GM19239 (cell line): Measurements from ENCODE around the gene ROPN1L.

ENCODE experiments used
- DNase-seq: peaks from one replicate; pipeline ENCODE4 v3.0.0; 2011; ENCODE audit warnings: low spot score; ENCODE audit not compliant: insufficient read length
- FAIRE-seq: peaks from 2 replicates; lab custom pipeline; 2011; peaks lifted over from hg19 to GRCh38; lab: Jason Lieb, UNC

Gene ROPN1L

GRCh38 chr5:10474521-10475075 lies 32.9 kb downstream of the ROPN1L start:
- DNase-seq (no peak), FAIRE-seq (no peak)

GRCh38 chr5:10475931-10476676 lies 34.4 kb downstream of the ROPN1L start:
- FAIRE-seq, result no peak
- no peak for DNase-seq

- FAIRE-seq, result no peak
These were observed 35.2 kb downstream of the ROPN1L start for GRCh38 chr5:10476878-10477277.

GRCh38 chr5:10477943-10478342 lies 36.3 kb downstream of the ROPN1L start:
- DNase-seq (no peak), FAIRE-seq (no peak)

More at GRCh38 chr5:10476878-10477277, 35.2 kb downstream of the ROPN1L start:
- DNase-seq, result no peak

- no peak for FAIRE-seq
- DNase-seq, result no peak
These were observed 36.8 kb downstream of the ROPN1L start for GRCh38 chr5:10478436-10478835.

GRCh38 chr5:10479154-10479721 lies 37.6 kb downstream of the ROPN1L start:
- FAIRE-seq (no peak), DNase-seq (no peak)

GRCh38 chr5:10480237-10480985 lies 38.7 kb downstream of the ROPN1L start:
- DNase-seq (no peak), FAIRE-seq (no peak)

GRCh38 chr5:10481241-10481935 lies 39.7 kb downstream of the ROPN1L start:
- no peak for FAIRE-seq
- DNase-seq, result no peak

GRCh38 chr5:10482791-10483530 lies 41.3 kb downstream of the ROPN1L start:
- FAIRE-seq, result no peak
- DNase-seq, result no peak

GRCh38 chr5:10484774-10485141 lies 43.1 kb downstream of the ROPN1L start:
- DNase-seq, result no peak
- no peak for FAIRE-seq

GRCh38 chr5:10485142-10485795 lies 43.6 kb downstream of the ROPN1L start:
- FAIRE-seq (no peak), DNase-seq (no peak)

GRCh38 chr5:10485897-10486296 lies 44.2 kb downstream of the ROPN1L start:
- no peak for FAIRE-seq
- DNase-seq, result no peak

GRCh38 chr5:10486511-10487344 lies 45.0 kb downstream of the ROPN1L start:
- DNase-seq (no peak), FAIRE-seq (no peak)

GRCh38 chr5:10488144-10488543 lies 46.5 kb downstream of the ROPN1L start:
- FAIRE-seq, result no peak
- no peak for DNase-seq

GRCh38 chr5:10489810-10490426 lies 48.2 kb downstream of the ROPN1L start:
- FAIRE-seq (no peak), DNase-seq (peak; percentile 32)

GRCh38 chr5:10490927-10491672 lies 49.4 kb downstream of the ROPN1L start:
- FAIRE-seq (no peak), DNase-seq (no peak)

- no peak for DNase-seq
- FAIRE-seq, result no peak
These were observed 50.0 kb downstream of the ROPN1L start for GRCh38 chr5:10491673-10492026.
